Measurements from ENCODE around the gene ZIC5.

Gene ZIC5

GRCh38 chr13:99975626-99976025 is 4.1 kb upstream of the ZIC5 start:
- no peak for DNase-seq

GRCh38 chr13:99974939-99975561 is 3.5 kb upstream of the ZIC5 start:
- DNase-seq = no peak

GRCh38 chr13:99974296-99974938 is 2.9 kb upstream of the ZIC5 start:
- DNase-seq = no peak

- no peak for DNase-seq
These were observed 2.2 kb upstream of the ZIC5 start for GRCh38 chr13:99973808-99974185.

DNA sequence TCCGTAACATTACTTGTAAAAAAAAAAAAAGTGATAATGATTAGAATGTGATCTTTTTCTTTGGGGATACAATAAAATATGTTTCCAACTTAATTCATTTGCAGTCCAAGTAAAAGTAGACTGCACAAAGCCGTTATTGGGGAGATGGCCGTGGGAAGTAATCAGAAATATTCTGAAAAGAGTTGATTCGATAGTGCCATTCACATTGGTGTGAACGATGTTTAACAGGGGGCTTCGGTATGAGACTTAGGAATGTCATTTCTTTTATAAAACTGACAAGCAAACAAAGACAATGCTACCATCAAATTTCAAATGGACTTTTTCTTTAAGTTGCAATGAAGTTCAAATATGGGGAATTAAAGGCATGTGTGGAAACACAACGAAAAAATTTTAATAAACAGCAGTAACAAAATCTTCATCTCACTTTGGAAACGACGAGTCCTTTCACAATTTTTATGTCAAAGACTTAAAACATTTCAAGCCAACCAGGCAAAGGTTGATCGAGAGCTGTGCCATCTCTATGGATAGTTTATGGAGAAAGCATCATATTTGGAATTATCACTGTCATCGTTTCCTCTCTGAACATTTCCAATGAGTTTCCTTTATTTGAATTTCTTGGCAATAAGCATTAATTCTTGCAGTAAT is 1.7 kb upstream of the ZIC5 start:
- no peak for DNase-seq

DNA sequence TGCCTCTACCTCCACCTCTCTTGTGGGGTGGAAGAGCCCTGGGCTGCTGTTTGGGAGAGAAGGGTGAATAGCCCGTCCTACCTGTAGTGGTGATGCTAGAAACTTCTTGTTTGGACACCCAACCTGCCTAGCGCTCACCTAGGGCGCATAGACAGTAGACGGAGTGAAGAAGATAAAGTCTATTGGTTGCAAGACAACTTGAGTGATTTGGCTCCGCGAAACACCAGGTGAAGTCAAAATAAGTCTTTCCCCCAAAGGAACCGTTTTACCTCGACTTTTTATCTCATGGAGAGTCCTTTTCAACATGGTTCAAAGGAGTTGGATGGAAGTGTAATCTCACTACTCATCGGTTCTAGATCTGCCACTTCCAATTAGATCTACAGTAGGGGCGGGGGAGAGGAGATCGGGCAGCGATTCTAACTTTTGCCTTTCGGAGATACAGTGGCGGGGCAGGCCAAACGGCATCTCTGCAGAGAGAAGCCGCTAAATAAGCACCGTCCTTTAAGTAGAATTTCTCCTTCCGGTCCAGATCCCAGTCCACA is 694 bp upstream of the ZIC5 start:
- no peak for DNase-seq

GRCh38 chr13:99970651-99971575 is 654 bp downstream of the ZIC5 start:
- DNase-seq = no peak

GRCh38 chr13:99969919-99970650 is 1.5 kb downstream of the ZIC5 start:
- DNase-seq = no peak

DNA sequence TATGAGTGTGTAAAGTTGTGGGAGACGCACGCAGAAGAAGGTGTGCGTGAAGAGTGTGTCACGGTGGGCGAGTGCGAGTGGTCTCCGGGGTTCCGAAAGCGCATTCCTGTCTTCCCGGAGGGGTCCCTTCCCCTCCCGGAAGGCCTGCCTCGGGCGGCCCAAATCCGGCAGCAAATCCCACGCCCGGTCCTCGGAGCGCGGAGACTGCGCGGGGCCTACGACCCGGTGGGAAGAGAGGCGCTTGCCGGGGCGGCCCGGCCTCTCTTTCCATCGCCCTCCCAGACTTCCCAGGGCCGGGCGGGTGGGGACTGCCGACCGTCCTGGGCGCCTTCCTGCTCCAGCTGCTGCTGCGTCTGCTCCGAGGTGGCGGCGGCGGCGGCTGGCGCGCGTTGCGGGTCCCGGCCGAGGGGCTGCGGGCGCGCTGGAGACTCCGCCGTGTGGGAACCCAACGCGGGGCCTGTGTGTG is 2.1 kb downstream of the ZIC5 start:
- DNase-seq = no peak

DNA sequence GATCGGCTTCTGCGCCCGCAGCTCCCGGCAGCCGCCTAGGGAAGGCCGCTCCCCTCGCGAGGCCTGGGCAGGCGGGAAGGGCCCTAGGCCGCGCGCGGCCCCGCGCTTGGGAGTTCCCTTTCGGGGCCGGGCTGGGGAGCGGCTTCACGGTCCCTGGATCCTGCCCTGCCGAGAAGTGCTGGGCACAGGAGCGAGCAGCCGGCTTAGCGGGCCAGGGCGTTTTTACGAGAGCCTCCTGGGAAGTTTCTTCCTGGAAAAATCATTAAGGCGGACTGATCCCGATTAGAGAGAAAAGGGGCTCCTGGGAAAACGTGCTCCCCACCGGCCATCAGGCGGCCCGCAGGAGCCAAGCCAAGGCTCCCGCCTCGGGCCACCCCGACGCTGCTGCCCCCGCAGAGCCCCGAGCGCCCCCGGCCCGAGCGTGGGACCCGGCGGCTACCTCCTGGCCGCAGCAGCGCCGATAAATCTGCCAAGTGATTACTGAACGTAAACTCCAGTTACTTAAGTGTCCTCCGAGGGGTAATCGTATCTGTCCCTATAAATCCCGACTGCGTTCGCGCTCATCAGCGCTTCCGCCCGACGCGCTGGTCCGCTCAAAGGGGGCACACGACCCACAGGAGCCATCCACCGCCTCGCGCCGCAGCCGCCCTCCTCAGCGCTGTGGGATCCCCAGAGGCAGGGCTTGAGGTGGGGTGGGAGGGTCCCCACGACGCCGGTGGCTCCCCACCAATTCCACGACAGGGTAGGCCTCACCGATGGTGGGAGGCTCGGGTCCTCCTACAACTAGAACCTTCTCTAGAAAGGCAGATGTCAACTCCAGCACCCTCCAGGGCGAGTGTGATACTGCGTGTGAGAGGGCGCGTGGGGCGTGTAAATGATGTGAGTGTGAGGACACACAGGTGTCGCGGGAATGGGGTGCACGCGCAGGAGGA is 2.8 kb downstream of the ZIC5 start:
- DNase-seq = no peak

DNA sequence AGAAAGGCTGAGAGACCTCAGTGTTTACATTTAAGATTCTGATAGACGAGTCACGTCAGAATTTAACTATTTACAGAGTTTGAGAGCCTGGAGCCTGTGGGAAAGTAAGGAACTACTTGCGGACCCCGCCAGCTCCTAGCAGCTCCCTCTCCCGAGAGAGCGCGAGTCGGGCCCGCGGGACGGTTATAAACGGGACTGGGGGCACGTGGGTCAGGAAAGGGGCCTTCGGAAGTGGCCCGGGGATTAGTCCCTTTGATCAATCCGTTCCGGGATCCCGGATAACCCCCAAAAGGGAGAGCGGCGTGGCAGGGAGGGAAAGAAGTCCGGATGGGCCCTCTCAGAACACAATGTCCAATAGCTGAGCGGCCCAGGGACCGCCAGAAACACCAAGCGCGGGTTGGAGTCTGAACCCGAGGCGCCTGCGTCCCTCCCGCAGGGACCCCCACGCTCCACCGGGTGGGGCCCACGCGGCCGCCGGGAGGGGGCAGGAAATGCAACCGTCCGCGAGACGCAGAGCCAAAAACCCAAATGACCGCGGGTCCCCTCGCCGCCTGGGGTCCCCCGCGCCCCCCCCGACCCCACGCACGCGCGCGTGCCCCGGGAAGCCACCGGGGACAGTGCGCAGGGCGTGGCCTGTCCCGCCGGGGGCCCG is 3.6 kb downstream of the ZIC5 start:
- DNase-seq = no peak

GRCh38 chr13:99967498-99967868 is 4.1 kb downstream of the ZIC5 start:
- DNase-seq = no peak

DNA sequence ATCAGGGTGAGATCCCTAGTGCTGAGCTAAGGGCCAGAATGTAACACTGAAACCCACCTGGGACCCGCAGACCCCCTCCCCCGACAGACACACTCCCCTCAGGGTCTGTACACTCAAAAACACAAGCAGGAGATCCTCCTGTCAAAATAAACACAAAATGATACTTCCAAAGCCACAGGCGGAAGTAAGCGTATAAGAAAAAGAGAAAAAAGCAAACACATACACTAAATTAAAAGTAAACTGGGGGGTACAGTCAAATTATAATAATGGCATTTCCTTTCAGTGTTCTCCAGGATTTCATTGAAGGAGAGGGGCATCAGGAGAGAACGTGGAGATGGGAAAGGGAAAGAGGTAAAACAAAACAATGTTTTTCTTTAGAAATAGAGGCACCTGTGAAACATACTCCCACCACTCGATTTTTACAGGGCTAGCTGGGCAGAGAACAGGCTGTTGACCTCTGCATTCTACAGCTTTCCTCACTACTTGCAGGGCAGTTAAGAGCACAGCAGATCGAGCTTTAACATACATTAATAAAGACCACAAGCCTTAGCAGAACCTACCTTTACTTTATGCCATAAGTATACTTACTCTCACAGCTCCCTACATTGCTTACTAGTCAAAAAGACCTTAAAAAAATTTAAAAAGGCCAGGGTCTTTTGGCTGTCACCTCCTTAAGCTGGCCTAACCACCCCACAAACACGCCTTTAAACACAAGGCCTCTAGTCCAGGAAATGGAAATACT is 5.3 kb downstream of the ZIC5 start:
- no peak for DNase-seq

DNA sequence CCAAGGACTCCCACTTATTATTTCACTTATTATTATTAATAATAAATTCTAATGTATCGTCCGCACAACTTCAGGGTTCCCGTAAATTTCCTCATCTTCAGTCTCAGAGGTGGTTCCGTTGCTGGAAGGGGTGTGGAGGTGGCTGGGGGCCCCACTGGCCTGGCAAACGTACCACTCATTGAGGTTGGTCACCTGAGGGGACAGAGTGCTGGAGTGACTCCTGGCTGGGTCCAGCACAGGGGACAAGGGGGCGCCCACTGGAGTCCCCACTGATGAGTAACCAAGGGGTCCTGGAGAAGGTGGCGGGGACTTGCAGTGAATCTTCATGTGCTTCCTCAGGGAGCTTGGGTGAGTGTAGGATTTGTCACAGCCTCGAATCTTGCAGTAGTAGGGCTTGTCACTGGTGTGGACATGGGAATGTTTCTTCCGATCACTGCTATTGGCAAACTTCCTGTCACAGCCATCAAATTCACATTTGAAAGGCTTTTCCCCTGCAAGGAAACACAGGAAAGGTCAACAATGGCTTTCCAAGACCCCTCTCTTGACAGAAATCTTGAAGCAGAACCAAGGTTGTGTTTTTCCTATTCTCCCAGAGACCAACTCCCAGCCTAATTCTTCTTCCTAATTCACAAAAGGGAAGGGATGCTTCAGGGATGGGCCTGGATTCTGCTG is 6.1 kb downstream of the ZIC5 start:
- no peak for DNase-seq

GRCh38 chr13:99963816-99964339 is 7.7 kb downstream of the ZIC5 start:
- no peak for DNase-seq

- DNase-seq = no peak
These were observed 9.3 kb downstream of the ZIC5 start for GRCh38 chr13:99962242-99962641.

GRCh38 chr13:99961636-99962035 is 9.9 kb downstream of the ZIC5 start:
- DNase-seq = no peak

- DNase-seq = no peak
These were observed 10.8 kb downstream of the ZIC5 start for GRCh38 chr13:99960663-99961311.
